Measurements from ENCODE around the gene TFDP2. TPM values are rescaled to one million over a fixed set of nuclear protein-coding genes. Genes with fewer than 3 reads are reported as not detected.
"Not testable (repeated sequence)": the region's sequence is repeated elsewhere in the genome, so short reads cannot be mapped to it uniquely, and the experiment has no call there.

The TFDP2 gene
- total RNA-seq, 2 experiments from 2014 or later, result 33.1 to 34.2 TPM

DNA sequence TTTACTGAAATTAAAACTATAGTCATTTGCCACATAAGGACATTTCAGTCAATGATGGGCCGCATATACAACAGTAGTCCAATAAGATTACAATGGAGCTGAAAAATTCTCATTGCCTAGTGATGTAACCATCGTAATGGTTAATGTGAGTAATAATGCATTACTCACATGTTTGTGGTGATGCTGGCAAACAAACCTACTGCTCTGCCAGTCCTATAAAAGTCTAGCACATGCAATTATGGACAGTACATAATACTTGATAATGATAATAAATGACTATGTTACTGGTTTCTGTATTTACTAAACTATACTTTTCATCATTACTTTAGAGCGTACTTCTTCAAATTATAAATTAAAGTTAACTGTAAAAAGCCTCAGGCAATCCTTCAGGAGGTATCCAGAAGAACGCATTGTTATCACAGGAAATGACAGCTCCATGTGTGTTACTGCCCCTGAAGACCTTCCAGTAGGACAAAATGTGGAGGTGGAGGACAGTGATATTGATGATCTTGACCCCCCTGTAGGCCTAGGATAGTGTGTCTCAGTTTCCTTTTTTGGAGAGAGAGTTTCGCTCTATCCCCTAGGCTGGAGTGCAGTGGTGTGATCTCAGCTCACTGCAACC lies 170.2 kb downstream of the TFDP2 start:
- CTCF ChIA-PET, result no interaction called here
- no peak overlapping the region for H3K27ac Mint-ChIP-seq
- no peak for ATAC-seq (ENCODE audit: poor library complexity)

DNA sequence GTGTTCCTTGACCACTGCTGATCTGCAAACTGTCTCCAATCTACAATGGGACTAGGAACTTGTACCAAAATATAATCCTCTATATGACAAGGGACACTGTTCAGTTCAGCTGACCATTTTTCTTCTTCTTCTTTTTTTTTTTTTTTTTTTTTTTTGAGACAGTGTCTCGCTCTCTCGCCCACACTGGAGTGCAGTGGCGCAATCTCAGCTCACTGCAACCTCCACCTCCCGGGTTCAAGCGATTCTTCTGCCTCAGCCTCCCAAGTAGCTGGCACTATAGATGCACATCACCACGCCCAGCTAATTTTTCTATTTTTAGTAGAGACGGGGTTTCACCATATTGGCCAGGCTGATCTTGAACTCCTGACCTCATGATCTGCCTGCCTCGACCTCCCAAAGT lies 174.6 kb downstream of the TFDP2 start:
- CTCF ChIA-PET; DNase-seq; H3K27me3 Mint-ChIP-seq; H3K9me3 ChIP-seq (ENCODE audit: control insufficient read depth in 1 of 2, insufficient read depth in 1 of 2, low read length in 2 of 2); H3K27me3 ChIP-seq (ENCODE audit: control insufficient read depth in 1 of 2, insufficient read depth in 2 of 2, low read length in 2 of 2); H3K27ac Mint-ChIP-seq; POLR2A ChIA-PET; H3K36me3 ChIP-seq (ENCODE audit: insufficient read depth, low read length); H3K27ac ChIP-seq (ENCODE audit: low read depth in 1 of 2, low read length in 2 of 2); intact Hi-C loops (cut with DNase I, micrococcal nuclease); H3K4me3 ChIP-seq (ENCODE audit: low read length); H3K9me3 Mint-ChIP-seq; H3K4me1 ChIP-seq (ENCODE audit: insufficient read depth, low read length); H3K4me3 Mint-ChIP-seq; H3K4me1 Mint-ChIP-seq (ENCODE audit: low read depth); ATAC-seq (ENCODE audit: poor library complexity): not testable (repeated sequence)
- peaks cover 54% of the 10 kb centered on the region for H3K36me3 Mint-ChIP-seq (ENCODE audit: low read depth)

More for the DNA sequence above, 170.2 kb downstream of the TFDP2 start:
- no peak for TF ChIP-seq CTCF (IDR thresholded peaks at IDR 0.05)
- no peak overlapping the region for H3K4me3 ChIP-seq (ENCODE audit: low read length)
- Mint-ChIP-seq H3K4me1 (ENCODE audit: low read depth) (no peaks in the 10 kb centered on the region), H3K9me3 (no peaks in the 10 kb centered on the region), H3K36me3 (ENCODE audit: low read depth) (peaks cover 41% of the 10 kb centered on the region), H3K27me3 (no peaks in the 10 kb centered on the region), H3K4me3 (no peak overlapping the region)
- no peak overlapping the region for H3K27ac ChIP-seq (ENCODE audit: low read depth in 1 of 2, low read length in 2 of 2)
- no peaks in the 10 kb centered on the region for H3K4me1 ChIP-seq (ENCODE audit: insufficient read depth, low read length)
- no peaks in the 10 kb centered on the region for H3K9me3 ChIP-seq (ENCODE audit: control insufficient read depth in 1 of 2, insufficient read depth in 1 of 2, low read length in 2 of 2)
- intact Hi-C loops (cut with DNase I, micrococcal nuclease), result no loop called here
- H3K27me3 ChIP-seq (ENCODE audit: control insufficient read depth in 1 of 2, insufficient read depth in 2 of 2, low read length in 2 of 2), result no peaks in the 10 kb centered on the region
- H3K36me3 ChIP-seq (ENCODE audit: insufficient read depth, low read length), result no peaks in the 10 kb centered on the region
- no peak for DNase-seq
- POLR2A ChIA-PET, result interaction anchor here (1.2 kb wide), 1 partner anchor 10 kb away, joined by 3 read pairs; no protein-coding TSS in a partner anchor

- ATAC-seq (ENCODE audit: poor library complexity) (no peak), DNase-seq (no peak)
- no peaks in the 10 kb centered on the region for H3K9me3 Mint-ChIP-seq
- Histone ChIP-seq H3K27me3 (ENCODE audit: control insufficient read depth in 1 of 2, insufficient read depth in 2 of 2, low read length in 2 of 2) (no peaks in the 10 kb centered on the region), H3K4me1 (ENCODE audit: insufficient read depth, low read length) (no peaks in the 10 kb centered on the region), H3K4me3 (ENCODE audit: low read length) (no peak overlapping the region), H3K36me3 (ENCODE audit: insufficient read depth, low read length) (no peaks in the 10 kb centered on the region), H3K9me3 (ENCODE audit: control insufficient read depth in 1 of 2, insufficient read depth in 1 of 2, low read length in 2 of 2) (no peaks in the 10 kb centered on the region), H3K27ac (ENCODE audit: low read depth in 1 of 2, low read length in 2 of 2) (no peak overlapping the region)
- TF ChIP-seq CTCF (IDR thresholded peaks at IDR 0.05), result no peak
- peaks cover 50% of the 10 kb centered on the region for H3K36me3 Mint-ChIP-seq (ENCODE audit: low read depth)
- POLR2A ChIA-PET, result no interaction called here
- CTCF ChIA-PET, result no interaction called here
- intact Hi-C loops (cut with DNase I, micrococcal nuclease), result no loop called here
- H3K27me3 Mint-ChIP-seq, result no peaks in the 10 kb centered on the region
- no peak overlapping the region for H3K4me3 Mint-ChIP-seq
- H3K4me1 Mint-ChIP-seq (ENCODE audit: low read depth), result no peaks in the 10 kb centered on the region
- no peak overlapping the region for H3K27ac Mint-ChIP-seq
These were observed 176.9 kb downstream of the TFDP2 start for GRCh38 chr3:141972399-141972798.

DNA sequence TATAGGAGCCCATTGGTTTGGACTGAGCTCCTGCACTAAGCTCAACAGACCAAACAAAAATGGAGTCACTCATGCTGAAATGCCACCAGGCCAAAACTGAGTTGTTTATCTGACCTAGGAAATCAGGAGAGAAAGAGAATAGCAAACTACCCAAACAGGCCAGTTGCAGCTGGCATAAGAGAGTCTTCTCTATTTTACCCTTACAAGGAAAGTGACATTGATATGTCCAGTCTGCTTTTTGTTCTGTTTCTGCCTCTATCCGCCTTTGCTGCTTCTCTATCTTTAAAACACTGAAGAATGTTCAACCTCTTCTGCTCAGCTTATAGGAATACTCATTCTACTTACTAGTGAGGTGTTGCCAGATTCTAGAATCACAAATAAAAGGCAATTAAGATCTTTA lies 177.8 kb downstream of the TFDP2 start:
- POLR2A ChIA-PET, result no interaction called here

More for the DNA sequence above, 177.8 kb downstream of the TFDP2 start:
- DNase-seq (no peak), ATAC-seq (ENCODE audit: poor library complexity) (no peak)
- H3K27ac ChIP-seq (ENCODE audit: low read depth in 1 of 2, low read length in 2 of 2), result no peak overlapping the region
- CTCF ChIA-PET, result no interaction called here
- Mint-ChIP-seq H3K27ac (no peak overlapping the region), H3K9me3 (no peaks in the 10 kb centered on the region), H3K27me3 (no peaks in the 10 kb centered on the region), H3K36me3 (ENCODE audit: low read depth) (peaks cover 44% of the 10 kb centered on the region), H3K4me1 (ENCODE audit: low read depth) (no peaks in the 10 kb centered on the region), H3K4me3 (no peak overlapping the region)
- H3K9me3 ChIP-seq (ENCODE audit: control insufficient read depth in 1 of 2, insufficient read depth in 1 of 2, low read length in 2 of 2), result no peaks in the 10 kb centered on the region
- no peaks in the 10 kb centered on the region for H3K27me3 ChIP-seq (ENCODE audit: control insufficient read depth in 1 of 2, insufficient read depth in 2 of 2, low read length in 2 of 2)
- no peaks in the 10 kb centered on the region for H3K36me3 ChIP-seq (ENCODE audit: insufficient read depth, low read length)
- H3K4me1 ChIP-seq (ENCODE audit: insufficient read depth, low read length), result no peaks in the 10 kb centered on the region
- TF ChIP-seq CTCF (IDR thresholded peaks at IDR 0.05), result no peak
- H3K4me3 ChIP-seq (ENCODE audit: low read length), result no peak overlapping the region
- intact Hi-C loops (cut with DNase I, micrococcal nuclease), result no loop called here

Data from CD4-positive, alpha-beta T cell (primary cell).